ENCODE data around the gene NPBWR2.

GRCh38 chr20:64077876-64078551 is 29.4 kb downstream of the NPBWR2 start:
- TF ChIP-seq CTCF (IDR thresholded peaks at IDR 0.05; ENCODE audit: low read length) (no peak), EZH2phosphoT487 (IDR thresholded peaks at IDR 0.05; ENCODE audit: low read length) (no peak)

All from MM.1S (cell line).